GM12873 (cell line): ENCODE results near the gene ARHGAP18.

Source experiments
- TF ChIP-seq, protein P1 (sequence below): IDR thresholded peaks from 2 replicates; pipeline ENCODE4 v1.5.1; 2012; ENCODE audit warnings: low read depth, mild to moderate bottlenecking, moderate library complexity, low read length, control low read depth; ENCODE audit not compliant: insufficient read depth; ENCODE audit errors: missing control alignments

Gene ARHGAP18

DNA sequence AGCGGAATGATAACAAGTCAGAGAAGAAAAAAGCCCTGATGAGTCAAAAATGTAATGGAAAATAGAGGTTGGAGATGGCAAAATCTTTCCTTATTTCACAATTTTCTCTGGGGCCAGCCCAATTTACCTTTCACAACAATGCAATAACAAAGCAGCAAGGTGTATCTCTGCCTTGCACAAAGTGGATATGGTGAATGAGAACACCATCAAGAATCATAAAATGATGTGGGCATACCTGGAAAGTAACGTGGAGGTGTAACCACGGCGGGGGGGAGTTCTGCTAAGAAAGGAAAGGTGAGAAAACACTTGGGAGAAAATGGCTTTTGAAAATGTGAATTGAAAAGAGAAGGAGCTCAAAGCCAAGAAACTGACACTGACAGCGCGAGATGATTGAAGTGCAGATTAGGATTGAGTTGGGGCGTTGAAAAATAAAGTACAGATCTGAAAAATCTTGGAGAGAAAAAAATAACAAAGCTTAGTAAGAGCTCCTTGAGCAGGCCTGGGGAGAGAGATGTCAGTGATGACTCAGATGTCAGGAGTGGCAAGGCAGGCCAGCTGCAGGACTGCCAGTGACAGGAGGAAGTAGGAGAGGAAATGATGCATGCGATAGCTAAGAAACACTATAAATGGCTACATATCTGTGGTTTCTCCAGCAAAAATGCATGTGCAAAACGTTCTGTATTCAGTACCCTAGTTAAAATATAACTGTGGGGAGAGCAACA is 26.2 kb downstream of the ARHGAP18 start:
- TF ChIP-seq, protein P1, sequence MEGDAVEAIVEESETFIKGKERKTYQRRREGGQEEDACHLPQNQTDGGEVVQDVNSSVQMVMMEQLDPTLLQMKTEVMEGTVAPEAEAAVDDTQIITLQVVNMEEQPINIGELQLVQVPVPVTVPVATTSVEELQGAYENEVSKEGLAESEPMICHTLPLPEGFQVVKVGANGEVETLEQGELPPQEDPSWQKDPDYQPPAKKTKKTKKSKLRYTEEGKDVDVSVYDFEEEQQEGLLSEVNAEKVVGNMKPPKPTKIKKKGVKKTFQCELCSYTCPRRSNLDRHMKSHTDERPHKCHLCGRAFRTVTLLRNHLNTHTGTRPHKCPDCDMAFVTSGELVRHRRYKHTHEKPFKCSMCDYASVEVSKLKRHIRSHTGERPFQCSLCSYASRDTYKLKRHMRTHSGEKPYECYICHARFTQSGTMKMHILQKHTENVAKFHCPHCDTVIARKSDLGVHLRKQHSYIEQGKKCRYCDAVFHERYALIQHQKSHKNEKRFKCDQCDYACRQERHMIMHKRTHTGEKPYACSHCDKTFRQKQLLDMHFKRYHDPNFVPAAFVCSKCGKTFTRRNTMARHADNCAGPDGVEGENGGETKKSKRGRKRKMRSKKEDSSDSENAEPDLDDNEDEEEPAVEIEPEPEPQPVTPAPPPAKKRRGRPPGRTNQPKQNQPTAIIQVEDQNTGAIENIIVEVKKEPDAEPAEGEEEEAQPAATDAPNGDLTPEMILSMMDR, result no peak

DNA sequence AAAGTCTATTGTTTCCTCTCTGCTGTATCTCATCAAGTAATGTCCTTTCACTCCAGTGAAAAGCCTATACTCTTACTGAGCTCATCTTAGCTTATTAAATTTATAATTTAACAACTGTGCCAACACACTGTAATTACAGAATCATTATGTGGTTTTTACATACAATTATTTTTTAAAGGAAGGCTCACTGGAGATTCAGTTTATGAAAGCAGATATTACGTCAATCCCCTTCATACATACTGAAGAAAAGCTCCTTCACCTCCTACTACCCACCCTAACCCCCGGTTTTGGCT is 28.1 kb downstream of the ARHGAP18 start:
- TF ChIP-seq, protein P1, result no peak

DNA sequence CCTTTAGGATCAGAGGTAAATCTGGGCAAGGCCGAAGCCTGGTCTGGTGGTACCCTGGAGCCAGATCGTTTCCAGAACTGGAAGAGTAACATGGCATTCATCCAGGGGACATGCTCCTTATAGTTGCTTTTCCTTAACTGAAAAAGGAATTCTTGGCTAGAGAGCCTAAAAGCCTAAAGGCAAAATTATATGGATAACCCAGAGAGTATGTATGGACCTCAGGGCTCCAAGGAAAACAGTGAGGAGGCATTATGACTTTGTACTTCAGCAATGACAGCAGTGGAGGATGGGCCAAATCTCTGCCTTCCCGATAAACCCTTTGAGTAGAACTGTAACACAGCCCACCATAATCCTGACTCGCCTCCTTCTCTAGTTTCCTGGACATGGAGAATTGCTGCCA is 29.3 kb downstream of the ARHGAP18 start:
- TF ChIP-seq, protein P1, result no peak

DNA sequence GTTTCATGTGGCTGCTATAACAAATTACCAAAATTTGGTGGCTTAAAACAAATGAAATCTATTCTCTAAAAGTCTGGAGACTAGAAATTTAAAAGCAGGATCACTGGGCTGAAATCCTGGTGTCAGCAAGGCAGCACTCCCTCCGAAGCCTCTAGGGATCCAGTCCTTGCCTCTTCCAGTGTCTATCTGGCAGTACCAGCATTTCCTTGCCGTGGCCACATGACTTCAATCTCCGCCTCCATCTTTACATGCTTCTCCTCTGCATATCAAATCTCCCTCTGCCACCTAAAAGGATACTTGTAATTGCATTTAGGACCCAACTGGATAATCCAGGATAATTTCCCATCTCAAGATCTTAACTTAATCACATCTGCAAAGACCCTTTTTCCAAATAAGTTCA is 30.2 kb downstream of the ARHGAP18 start:
- TF ChIP-seq, protein P1, result no peak

GRCh38 chr6:129679275-129679674 is 30.7 kb downstream of the ARHGAP18 start:
- TF ChIP-seq, protein P1, result no peak

DNA sequence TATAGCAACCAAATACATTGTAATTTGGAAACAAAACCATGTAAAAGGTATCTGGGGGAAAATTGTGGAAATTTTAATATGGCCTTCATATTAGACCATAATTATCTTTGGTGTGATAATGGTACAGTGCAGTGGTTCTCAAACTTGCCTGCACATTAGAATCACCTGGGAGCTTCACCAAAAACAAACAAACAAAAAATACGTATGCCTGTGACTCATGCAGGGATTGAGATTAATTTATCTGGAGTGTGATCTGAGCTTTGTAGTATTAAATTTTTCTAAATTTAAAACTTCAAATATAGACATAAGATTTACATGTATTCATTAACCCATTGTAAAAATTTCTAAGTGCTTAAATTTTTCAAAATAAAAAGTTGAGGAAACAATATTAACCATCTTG is 31.5 kb downstream of the ARHGAP18 start:
- TF ChIP-seq, protein P1, result no peak

DNA sequence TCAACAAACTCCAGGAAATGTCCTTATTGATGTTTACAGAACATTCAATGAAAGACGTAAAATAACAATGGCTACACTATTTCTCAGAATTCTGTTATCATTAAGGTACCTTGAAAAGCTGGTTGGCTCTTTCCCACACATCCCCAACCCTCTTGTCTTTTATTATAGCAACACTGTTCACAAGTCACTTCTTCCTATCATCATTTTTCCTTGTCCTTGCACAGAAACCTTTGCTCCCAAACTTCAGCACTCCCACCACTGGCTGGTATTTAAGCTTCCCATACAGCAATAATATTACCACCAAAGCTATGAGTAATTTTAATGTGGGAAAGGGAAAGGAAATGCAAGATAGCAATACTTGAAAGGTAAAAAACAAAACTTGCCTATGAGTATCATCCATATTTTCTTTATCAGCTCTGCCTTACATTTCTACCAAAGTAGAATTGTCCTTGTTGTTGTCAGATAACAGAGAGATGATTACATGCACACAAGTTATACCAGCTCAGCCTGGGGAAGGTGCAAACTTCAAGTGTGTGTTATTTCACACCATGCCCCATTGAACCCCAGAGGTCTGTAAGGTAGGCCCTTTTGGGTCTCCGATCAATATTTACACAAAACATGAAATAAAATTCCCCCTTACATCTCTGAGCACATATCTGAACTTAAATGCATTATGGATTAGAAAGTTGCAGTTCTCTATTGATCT is 32.2 kb downstream of the ARHGAP18 start:
- TF ChIP-seq, protein P1, result no peak
